HCT116 (cell line): ENCODE results near the gene PRR15L. TPM values are rescaled to one million over a fixed set of nuclear protein-coding genes. Genes with fewer than 3 reads are reported as not detected.

Experiments used
- ATAC-seq: fragments of 200-7000 bp; cut with Tn5 transposase; 2 replicates; pipeline ENCODE4 v1.9.1; 2020; ENCODE audit warnings: mild to moderate bottlenecking, moderate library complexity
- BruUV-seq: library from RNA; stranded (reverse); fragments of 400-500 nt; replicated peaks from 2 replicates; lab custom pipeline; 2021; lab: Mats Ljungman, UMichigan
- CTCF ChIA-PET: fragments of 300-600 bp; sonication (Branson Sonifier 250); formaldehyde crosslinking; loops from one replicate; lab custom pipeline; 2021; ENCODE audit warnings: antibody characterized with exemption; lab: Charles Lee
- POLR2A ChIA-PET: fragments of 300-600, 350-600 bp; sonication (Branson Sonifier 250); formaldehyde crosslinking; loops from one replicate; lab custom pipeline; 2021; ENCODE audit warnings: antibody characterized with exemption; lab: Charles Lee
- RAD21 ChIA-PET, 2 experiments: fragments of 300-600 bp; sonication (Branson Sonifier 250); formaldehyde crosslinking; loops; one replicate each; lab custom pipeline; 2023; ENCODE audit warnings: low total read pairs in 2 of 2; ENCODE audit not compliant: uncharacterized antibody in 2 of 2, unreplicated experiment in 2 of 2, low non-redundant PET in 1 of 2; lab: Charles Lee
- DNase-seq: peaks from one replicate; pipeline ENCODE4 v3.0.0-alpha.2; 2010; ENCODE audit warnings: low read depth, low spot score
- H2AFZ ChIP-seq: fragments of 200-600 bp; shearing (Covaris generic), sonication (generic); 2 replicates; pipeline ENCODE4 v1.6.1; 2017; ENCODE audit warnings: low read depth, mixed run types, mixed read lengths, antibody characterized with exemption, low read length; ENCODE audit not compliant: poor library complexity, severe bottlenecking
- H3K27ac ChIP-seq: 2 replicates; pipeline ENCODE4 v1.5.1; 2012; ENCODE audit warnings: low read depth, low read length
- H3K27me3 ChIP-seq: fragments of 200-600 bp; sonication (generic); 2 replicates; pipeline ENCODE4 v1.6.1; 2016; ENCODE audit warnings: mixed run types, low read length, mixed read lengths; ENCODE audit not compliant: insufficient read depth
- H3K36me3 ChIP-seq, 2 experiments: fragments of 200-500 bp in 1 of 2; fragments of 200-600 bp in 1 of 2; sonication (Bioruptor generic) in 1 of 2; sonication (generic) in 1 of 2; 2 replicates each; pipeline versions ENCODE4 v1.5.1 to v1.6.1; 2014 to 2016; ENCODE audit warnings: low read length in 2 of 2, inconsistent platforms in 1 of 2, mixed read lengths in 1 of 2, mixed run types in 1 of 2; ENCODE audit not compliant: insufficient read depth in 2 of 2, control insufficient read depth in 1 of 2
- H3K4me1 ChIP-seq, 2 experiments: fragments of 200-600 bp in 1 of 2; sonication (generic) in 1 of 2; 2 replicates each; pipeline versions ENCODE4 v1.5.1 to v1.6.1; 2012 to 2017; ENCODE audit warnings: low read length in 2 of 2, inconsistent platforms in 1 of 2, mild to moderate bottlenecking in 1 of 2, mixed read lengths in 1 of 2, mixed run types in 1 of 2, moderate library complexity in 1 of 2; ENCODE audit not compliant: insufficient read depth in 2 of 2, control insufficient read depth in 1 of 2
- H3K4me2 ChIP-seq: fragments of 200-600 bp; sonication (generic); 2 replicates; pipeline ENCODE4 v1.6.1; 2017; ENCODE audit warnings: mixed run types, low read length, mixed read lengths
- H3K4me3 ChIP-seq, 2 experiments: fragments of 200-600 bp in 1 of 2; sonication (generic) in 1 of 2; replicated peaks in 1 of 2; 2 replicates each; pipeline ENCODE4 v1.5.1; 2011 to 2016; ENCODE audit warnings: low read length in 2 of 2, control low read depth in 1 of 2, low read depth in 1 of 2, mild to moderate bottlenecking in 1 of 2, mixed read lengths in 1 of 2, mixed run types in 1 of 2
- H3K79me2 ChIP-seq: fragments of 200-600 bp; sonication (generic); 2 replicates; pipeline ENCODE4 v1.6.1; 2017; ENCODE audit warnings: mild to moderate bottlenecking, mixed run types, low read length, moderate library complexity, mixed read lengths; ENCODE audit not compliant: insufficient read depth
- H3K9ac ChIP-seq: fragments of 200-600 bp; sonication (generic); 2 replicates; pipeline ENCODE4 v1.6.1; 2016; ENCODE audit warnings: low read length, mixed read lengths
- H3K9me2 ChIP-seq: fragments of 200-600 bp; sonication (generic), shearing (Covaris generic); 2 replicates; pipeline ENCODE4 v1.6.1; 2017; ENCODE audit warnings: mixed run types, mild to moderate bottlenecking, moderate library complexity; ENCODE audit not compliant: insufficient read depth
- H3K9me3 ChIP-seq, 2 experiments: fragments of 200-500 bp in 1 of 2; fragments of 200-600 bp in 1 of 2; sonication (Bioruptor generic) in 1 of 2; sonication (generic) in 1 of 2; 2 replicates each; pipeline ENCODE4 v1.6.1; 2014 to 2017; ENCODE audit warnings: low read length in 2 of 2, mixed read lengths in 2 of 2, inconsistent platforms in 1 of 2, low read depth in 1 of 2, mild to moderate bottlenecking in 1 of 2, mixed run types in 1 of 2, moderate library complexity in 1 of 2; ENCODE audit not compliant: control insufficient read depth in 1 of 2, insufficient read depth in 1 of 2
- H4K20me1 ChIP-seq: fragments of 200-600 bp; sonication (generic), shearing (Covaris generic); 2 replicates; pipeline ENCODE4 v1.6.1; 2017; ENCODE audit warnings: mixed run types, mild to moderate bottlenecking, moderate library complexity; ENCODE audit not compliant: insufficient read depth
- CBX3 ChIP-seq: IDR thresholded peaks from 2 replicates; pipeline ENCODE4 v1.6.1; 2012; ENCODE audit warnings: low read depth
- CEBPB ChIP-seq: IDR thresholded peaks from 2 replicates; pipeline ENCODE4 v1.6.1; 2012; ENCODE audit warnings: low read depth
- FOSL1 ChIP-seq: IDR thresholded peaks from 2 replicates; pipeline ENCODE4 v1.6.1; 2012; ENCODE audit warnings: low read depth
- SP1 ChIP-seq: IDR thresholded peaks from 2 replicates; pipeline ENCODE4 v1.6.1; 2012; ENCODE audit warnings: low read depth
- intact Hi-C: fragments of 100-400 bp; cut with micrococcal nuclease; formaldehyde crosslinking; loops from 2 replicates; pipeline ENCODE4 v1.10.0; 2022
- total RNA-seq: library from RNA; stranded (reverse); gene quantifications from one replicate; pipeline ENCODE4 v1.2.1, GENCODE V29; 2021; ENCODE audit not compliant: unreplicated experiment
- TF ChIP-seq, protein P1 (sequence below): IDR thresholded peaks from 2 replicates; pipeline ENCODE4 v1.6.1; 2011; ENCODE audit warnings: mild to moderate bottlenecking, low read length, moderate library complexity; ENCODE audit not compliant: insufficient replicate concordance; ENCODE audit errors: extremely low read depth
- TF ChIP-seq, protein P2 (sequence below): IDR thresholded peaks from 2 replicates; pipeline ENCODE4 v1.6.1; 2012; ENCODE audit warnings: low read depth
- TF ChIP-seq, protein P3 (sequence below), 3 experiments: fragments of 200-600 bp in 1 of 3; sonication (generic) in 1 of 3; IDR thresholded peaks in 2 of 3; conservative IDR thresholded peaks in 1 of 3; 2 replicates each; pipeline ENCODE4 v1.5.1; 2012 to 2017; ENCODE audit warnings: low read depth in 2 of 3, low read length in 2 of 3, antibody characterized with exemption in 1 of 3, borderline replicate concordance in 1 of 3, control low read depth in 1 of 3, mild to moderate bottlenecking in 1 of 3, mixed read lengths in 1 of 3, mixed run types in 1 of 3, moderate library complexity in 1 of 3; ENCODE audit not compliant: insufficient read depth in 1 of 3

Gene PRR15L
- total RNA-seq, 1 experiment from 2014 or later: 0.34 TPM

DNA sequence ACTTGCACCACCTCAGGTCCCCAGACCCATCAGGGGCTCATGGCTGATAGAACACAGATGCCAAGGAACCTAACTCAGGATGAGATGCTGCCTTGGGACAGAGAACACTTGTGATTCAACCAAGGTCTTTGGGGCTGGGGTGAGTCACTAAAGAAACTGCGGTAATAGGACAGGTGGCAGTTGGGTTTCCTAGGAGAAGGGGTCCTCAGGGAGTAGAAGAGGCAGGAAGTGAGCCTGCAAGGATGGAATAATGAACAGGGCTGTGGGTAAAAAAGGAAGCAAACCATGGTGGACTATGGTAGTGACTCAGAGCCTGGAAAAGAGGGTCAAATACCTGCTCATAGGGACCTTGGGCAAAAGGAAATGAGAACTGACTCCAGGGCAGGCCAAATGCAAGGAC is 22.8 kb downstream of the PRR15L start:
- Histone ChIP-seq H3K4me2 (peak overlapping the region; percentile 63), H3K9me2 (no peaks in the 10 kb centered on the region), H3K9ac (0 out of 2 replicates have a peak overlapping the region, but pooled peaks have one; percentile 42), H3K4me1 (peaks cover 42 to 65% of the 10 kb centered on the region in 2 experiments), H3K79me2 (0 out of 2 replicates have a peak, but pooled peaks cover 3% of the 10 kb centered on the region), H3K9me3 (no peaks in the 10 kb centered on the region), H3K4me3 (no peak overlapping the region), H2AFZ (no peak overlapping the region)
- no peak for DNase-seq
- BruUV-seq: no TSS peak
- POLR2A ChIA-PET: interaction anchor here (2.0 kb wide), 1 partner anchor 39 kb away, joined by 8 read pairs; the partner anchor contains the start of gene SP2
- RAD21 ChIA-PET: no interaction called here
- TF ChIP-seq SP1: 0 out of 2 replicates have a peak, but pooled peaks have one; percentile 12
- TF ChIP-seq FOSL1: peak; percentile 48
- TF ChIP-seq, protein P1, sequence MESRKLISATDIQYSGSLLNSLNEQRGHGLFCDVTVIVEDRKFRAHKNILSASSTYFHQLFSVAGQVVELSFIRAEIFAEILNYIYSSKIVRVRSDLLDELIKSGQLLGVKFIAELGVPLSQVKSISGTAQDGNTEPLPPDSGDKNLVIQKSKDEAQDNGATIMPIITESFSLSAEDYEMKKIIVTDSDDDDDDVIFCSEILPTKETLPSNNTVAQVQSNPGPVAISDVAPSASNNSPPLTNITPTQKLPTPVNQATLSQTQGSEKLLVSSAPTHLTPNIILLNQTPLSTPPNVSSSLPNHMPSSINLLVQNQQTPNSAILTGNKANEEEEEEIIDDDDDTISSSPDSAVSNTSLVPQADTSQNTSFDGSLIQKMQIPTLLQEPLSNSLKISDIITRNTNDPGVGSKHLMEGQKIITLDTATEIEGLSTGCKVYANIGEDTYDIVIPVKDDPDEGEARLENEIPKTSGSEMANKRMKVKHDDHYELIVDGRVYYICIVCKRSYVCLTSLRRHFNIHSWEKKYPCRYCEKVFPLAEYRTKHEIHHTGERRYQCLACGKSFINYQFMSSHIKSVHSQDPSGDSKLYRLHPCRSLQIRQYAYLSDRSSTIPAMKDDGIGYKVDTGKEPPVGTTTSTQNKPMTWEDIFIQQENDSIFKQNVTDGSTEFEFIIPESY: no peak
- TF ChIP-seq, protein P2, sequence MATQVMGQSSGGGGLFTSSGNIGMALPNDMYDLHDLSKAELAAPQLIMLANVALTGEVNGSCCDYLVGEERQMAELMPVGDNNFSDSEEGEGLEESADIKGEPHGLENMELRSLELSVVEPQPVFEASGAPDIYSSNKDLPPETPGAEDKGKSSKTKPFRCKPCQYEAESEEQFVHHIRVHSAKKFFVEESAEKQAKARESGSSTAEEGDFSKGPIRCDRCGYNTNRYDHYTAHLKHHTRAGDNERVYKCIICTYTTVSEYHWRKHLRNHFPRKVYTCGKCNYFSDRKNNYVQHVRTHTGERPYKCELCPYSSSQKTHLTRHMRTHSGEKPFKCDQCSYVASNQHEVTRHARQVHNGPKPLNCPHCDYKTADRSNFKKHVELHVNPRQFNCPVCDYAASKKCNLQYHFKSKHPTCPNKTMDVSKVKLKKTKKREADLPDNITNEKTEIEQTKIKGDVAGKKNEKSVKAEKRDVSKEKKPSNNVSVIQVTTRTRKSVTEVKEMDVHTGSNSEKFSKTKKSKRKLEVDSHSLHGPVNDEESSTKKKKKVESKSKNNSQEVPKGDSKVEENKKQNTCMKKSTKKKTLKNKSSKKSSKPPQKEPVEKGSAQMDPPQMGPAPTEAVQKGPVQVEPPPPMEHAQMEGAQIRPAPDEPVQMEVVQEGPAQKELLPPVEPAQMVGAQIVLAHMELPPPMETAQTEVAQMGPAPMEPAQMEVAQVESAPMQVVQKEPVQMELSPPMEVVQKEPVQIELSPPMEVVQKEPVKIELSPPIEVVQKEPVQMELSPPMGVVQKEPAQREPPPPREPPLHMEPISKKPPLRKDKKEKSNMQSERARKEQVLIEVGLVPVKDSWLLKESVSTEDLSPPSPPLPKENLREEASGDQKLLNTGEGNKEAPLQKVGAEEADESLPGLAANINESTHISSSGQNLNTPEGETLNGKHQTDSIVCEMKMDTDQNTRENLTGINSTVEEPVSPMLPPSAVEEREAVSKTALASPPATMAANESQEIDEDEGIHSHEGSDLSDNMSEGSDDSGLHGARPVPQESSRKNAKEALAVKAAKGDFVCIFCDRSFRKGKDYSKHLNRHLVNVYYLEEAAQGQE: no peak
- no peak for TF ChIP-seq CEBPB
- no peak for TF ChIP-seq CBX3
- TF ChIP-seq, protein P3, sequence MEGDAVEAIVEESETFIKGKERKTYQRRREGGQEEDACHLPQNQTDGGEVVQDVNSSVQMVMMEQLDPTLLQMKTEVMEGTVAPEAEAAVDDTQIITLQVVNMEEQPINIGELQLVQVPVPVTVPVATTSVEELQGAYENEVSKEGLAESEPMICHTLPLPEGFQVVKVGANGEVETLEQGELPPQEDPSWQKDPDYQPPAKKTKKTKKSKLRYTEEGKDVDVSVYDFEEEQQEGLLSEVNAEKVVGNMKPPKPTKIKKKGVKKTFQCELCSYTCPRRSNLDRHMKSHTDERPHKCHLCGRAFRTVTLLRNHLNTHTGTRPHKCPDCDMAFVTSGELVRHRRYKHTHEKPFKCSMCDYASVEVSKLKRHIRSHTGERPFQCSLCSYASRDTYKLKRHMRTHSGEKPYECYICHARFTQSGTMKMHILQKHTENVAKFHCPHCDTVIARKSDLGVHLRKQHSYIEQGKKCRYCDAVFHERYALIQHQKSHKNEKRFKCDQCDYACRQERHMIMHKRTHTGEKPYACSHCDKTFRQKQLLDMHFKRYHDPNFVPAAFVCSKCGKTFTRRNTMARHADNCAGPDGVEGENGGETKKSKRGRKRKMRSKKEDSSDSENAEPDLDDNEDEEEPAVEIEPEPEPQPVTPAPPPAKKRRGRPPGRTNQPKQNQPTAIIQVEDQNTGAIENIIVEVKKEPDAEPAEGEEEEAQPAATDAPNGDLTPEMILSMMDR (IDR thresholded peaks at IDR 0.05 in 2 of 3, conservative IDR thresholded peaks at IDR 0.05 in 1 of 3; ENCODE audit: borderline replicate concordance in 1 of 3, insufficient read depth in 1 of 3, low read depth in 2 of 3, low read length in 2 of 3): no peak
- TF ChIP-seq, all 23 proteins: peak for 2
- no peaks in the 10 kb centered on the region for H3K27me3 ChIP-seq
- CTCF ChIA-PET: interaction anchor here (4.6 kb wide), 1 partner anchor 12 kb away, joined by 41 read pairs; no protein-coding TSS in a partner anchor
- H3K27ac ChIP-seq: peak overlapping the region; percentile 61; the same call in 1 of the 2 replicates
- H3K36me3 ChIP-seq: no peaks in the 10 kb centered on the region
- H4K20me1 ChIP-seq: no peaks in the 10 kb centered on the region
- ATAC-seq: no peak
- intact Hi-C loops: no loop called here
